Panc1 (cell line): ENCODE results near the gene THAP10.

Experiments
- CTCF ChIP-seq: fragments of 450-650 bp; IDR thresholded peaks from 2 replicates; pipeline ENCODE4 v1.5.1; 2017; ENCODE audit warnings: mild to moderate bottlenecking
- POLR2AphosphoS5 ChIP-seq: IDR thresholded peaks from 2 replicates; pipeline ENCODE4 v1.6.1; 2012; ENCODE audit warnings: mild to moderate bottlenecking, low read depth, low read length, moderate library complexity
- REST ChIP-seq, 2 experiments: IDR thresholded peaks; 2 replicates each; pipeline ENCODE4 v1.6.1; 2011 to 2012; ENCODE audit warnings: low read depth in 2 of 2, control low read depth in 1 of 2, low read length in 1 of 2, mild to moderate bottlenecking in 1 of 2, moderate library complexity in 1 of 2; ENCODE audit not compliant: insufficient read depth in 1 of 2

- TF ChIP-seq POLR2AphosphoS5 (no peak), CTCF (no peak), REST (IDR thresholded peaks at IDR 0.05; ENCODE audit: insufficient read depth in 1 of 2, low read depth in 2 of 2, low read length in 1 of 2) (no peak)
Observed at GRCh38 chr15:70922119-70922518, 29.9 kb upstream of the THAP10 start.
